ENCODE data around the gene DEFB114.

DEFB114 gene

DNA sequence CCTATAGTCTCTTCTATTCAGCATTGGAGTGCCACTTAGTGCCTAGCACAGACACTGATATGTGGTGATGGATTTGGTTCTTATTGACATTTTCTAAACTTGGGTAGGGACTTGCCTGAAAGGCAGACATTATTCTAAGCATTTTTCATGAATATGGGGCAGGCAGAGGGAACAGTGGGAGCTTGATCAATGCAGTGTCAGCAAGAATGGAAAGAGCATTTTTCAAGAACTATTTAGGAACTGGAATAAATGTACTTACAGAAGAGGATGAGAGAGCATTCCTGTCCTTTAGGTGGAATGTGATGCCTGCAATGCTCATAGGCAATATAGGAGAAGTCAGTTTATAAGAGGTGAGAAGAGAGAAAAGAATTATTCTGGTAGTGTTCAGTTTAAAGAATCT is 26.2 kb downstream of the DEFB114 start:
- DNase-seq (ENCODE audit: insufficient read length, low spot score), result no peak
- TF ChIP-seq, protein P1, sequence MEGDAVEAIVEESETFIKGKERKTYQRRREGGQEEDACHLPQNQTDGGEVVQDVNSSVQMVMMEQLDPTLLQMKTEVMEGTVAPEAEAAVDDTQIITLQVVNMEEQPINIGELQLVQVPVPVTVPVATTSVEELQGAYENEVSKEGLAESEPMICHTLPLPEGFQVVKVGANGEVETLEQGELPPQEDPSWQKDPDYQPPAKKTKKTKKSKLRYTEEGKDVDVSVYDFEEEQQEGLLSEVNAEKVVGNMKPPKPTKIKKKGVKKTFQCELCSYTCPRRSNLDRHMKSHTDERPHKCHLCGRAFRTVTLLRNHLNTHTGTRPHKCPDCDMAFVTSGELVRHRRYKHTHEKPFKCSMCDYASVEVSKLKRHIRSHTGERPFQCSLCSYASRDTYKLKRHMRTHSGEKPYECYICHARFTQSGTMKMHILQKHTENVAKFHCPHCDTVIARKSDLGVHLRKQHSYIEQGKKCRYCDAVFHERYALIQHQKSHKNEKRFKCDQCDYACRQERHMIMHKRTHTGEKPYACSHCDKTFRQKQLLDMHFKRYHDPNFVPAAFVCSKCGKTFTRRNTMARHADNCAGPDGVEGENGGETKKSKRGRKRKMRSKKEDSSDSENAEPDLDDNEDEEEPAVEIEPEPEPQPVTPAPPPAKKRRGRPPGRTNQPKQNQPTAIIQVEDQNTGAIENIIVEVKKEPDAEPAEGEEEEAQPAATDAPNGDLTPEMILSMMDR (IDR thresholded peaks at IDR 0.05; ENCODE audit: insufficient read depth, missing control alignments), result no peak
- no peak for FAIRE-seq

DNA sequence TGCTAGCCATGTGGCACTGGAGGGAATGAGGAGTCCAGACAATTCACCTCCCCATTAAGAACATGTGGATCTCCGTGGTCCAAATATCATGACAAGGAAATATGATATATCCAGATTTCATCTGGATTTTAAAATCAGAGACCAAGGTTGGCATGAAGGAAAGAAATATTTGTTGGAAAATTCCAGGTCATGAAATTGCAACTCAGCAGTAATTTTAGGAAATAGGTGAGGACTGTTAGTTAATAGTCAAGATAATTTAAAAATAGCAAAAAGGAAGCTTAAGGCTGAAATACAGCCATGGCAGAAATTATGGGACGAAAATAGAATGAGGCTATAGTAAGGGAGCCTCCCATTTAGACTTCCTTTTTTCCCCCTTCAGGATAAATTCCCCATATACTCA is 26.9 kb downstream of the DEFB114 start:
- TF ChIP-seq, protein P1 (IDR thresholded peaks at IDR 0.05; ENCODE audit: insufficient read depth, missing control alignments), result no peak
- FAIRE-seq (no peak), DNase-seq (ENCODE audit: insufficient read length, low spot score) (no peak)

DNA sequence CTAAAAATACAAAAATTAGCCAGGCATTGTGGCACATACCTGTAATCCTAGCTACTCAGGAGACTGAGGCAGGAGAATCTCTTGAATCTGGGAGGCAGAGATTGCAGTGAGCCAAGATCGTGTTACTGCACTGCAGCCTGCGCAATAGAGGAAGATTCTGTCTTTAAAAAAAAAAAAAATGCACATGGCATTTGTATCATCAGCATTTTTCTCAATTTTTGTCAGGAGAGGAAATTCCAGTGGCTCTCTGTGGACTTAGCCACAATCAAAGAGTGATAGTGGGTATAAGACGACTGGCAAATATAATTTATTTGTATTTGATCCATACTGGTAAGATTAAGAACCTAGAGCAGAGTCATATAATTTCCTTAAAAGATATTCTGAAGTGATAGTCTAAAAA is 28.6 kb downstream of the DEFB114 start:
- DNase-seq (ENCODE audit: insufficient read length, low spot score), result no peak
- TF ChIP-seq, protein P1 (IDR thresholded peaks at IDR 0.05; ENCODE audit: insufficient read depth, missing control alignments), result no peak
- FAIRE-seq, result no peak

DNA sequence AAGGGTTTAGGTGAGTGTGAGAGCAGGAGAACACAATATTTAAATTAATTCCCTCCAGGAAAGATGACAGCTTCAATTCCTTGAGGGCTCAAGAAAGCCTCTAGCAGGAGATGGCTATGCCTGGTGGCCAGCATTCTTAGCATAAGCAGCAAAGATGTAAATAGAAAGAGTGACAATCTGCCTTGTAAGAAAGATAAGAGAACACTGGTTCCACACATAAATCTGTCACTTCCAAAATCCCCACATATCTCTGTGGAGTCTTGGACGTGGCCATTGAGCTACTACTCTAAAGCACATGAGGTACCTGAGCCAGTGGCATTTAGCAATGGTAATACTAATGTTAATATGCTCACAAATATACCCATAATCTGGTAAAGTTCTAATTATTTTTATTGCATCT is 29.2 kb downstream of the DEFB114 start:
- DNase-seq (ENCODE audit: insufficient read length, low spot score) (no peak), FAIRE-seq (no peak)
- TF ChIP-seq, protein P1 (IDR thresholded peaks at IDR 0.05; ENCODE audit: insufficient read depth, missing control alignments), result no peak

DNA sequence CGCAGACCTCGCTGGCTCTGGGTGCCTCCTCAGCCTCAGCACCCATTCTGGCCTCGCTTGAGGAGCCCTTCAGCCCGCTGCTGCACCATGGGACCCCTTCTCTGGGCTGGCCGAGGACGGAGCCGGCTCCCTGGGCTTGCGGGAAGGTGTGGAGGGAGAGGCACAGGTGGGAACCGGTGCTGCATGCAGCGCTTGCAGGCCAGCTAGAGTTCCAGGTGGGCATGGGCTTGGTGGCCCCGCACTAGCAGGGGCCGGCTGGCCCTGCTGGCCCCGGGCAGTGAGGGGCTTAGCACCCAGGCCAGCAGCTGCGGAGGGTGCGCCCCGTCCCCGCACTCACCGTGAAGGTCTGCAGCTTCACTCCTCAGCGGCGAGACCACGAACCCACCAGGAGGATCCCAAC is 30.4 kb downstream of the DEFB114 start:
- FAIRE-seq (no peak), DNase-seq (ENCODE audit: insufficient read length, low spot score) (no peak)
- TF ChIP-seq, protein P1 (IDR thresholded peaks at IDR 0.05; ENCODE audit: insufficient read depth, missing control alignments), result no peak

DNA sequence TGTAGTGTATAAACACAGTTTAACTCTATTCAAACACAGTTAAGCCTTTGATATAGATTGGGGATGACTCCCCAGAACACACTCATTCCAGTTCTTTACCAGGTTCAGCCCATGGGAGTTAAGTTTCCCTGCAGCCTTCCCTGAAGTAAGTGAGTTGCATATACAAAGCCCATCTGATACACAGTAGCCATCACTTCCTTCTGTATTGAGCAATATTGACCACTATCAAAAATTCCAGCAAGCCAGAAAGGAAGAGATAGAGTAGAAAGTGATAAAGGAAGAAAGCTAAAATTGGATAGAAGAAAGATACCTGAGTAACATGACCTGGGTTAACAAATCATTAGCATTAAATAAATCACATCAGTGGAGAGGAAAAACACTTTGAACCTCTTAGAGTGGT is 34.6 kb downstream of the DEFB114 start:
- TF ChIP-seq, protein P1 (IDR thresholded peaks at IDR 0.05; ENCODE audit: insufficient read depth, missing control alignments), result no peak
- DNase-seq (ENCODE audit: insufficient read length, low spot score), result no peak
- FAIRE-seq, result no peak

DNA sequence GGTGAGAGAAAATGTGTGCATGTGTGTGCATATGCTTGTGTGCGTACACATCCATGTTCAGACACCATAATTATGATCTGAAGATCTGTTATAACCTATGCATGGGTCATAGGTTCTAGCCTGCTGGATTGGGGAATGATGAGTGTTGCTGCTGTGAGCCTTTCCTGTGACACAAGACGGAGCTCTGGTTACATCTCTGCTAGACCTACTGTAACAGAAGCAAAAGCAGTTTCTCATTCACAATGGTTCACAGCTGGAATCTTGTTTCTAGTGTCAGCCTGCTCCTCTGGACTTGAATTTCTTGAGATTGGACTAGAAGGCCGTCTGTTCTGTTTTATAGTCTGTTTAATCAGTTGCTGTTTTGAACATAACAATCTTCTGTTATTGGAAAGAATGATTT is 40.1 kb downstream of the DEFB114 start:
- no peak for DNase-seq (ENCODE audit: insufficient read length, low spot score)
- FAIRE-seq, result no peak
- TF ChIP-seq, protein P1 (IDR thresholded peaks at IDR 0.05; ENCODE audit: insufficient read depth, missing control alignments), result no peak
